Tibial artery (tissue), 4 donors: ENCODE measurements around the gene PDE7B.

ENCODE experiments used
- DNase-seq, 2 donors: peaks; one replicate each; pipeline ENCODE4 v3.0.0-alpha.2; 2019
- H3K27ac ChIP-seq, 2 donors: fragments of 200-600 bp; sonication (generic) in 1 of 2; 1 replicate in 1 of 2; 2 replicates in 1 of 2; pipeline ENCODE4 v1.5.1; 2018 to 2019; ENCODE audit warnings: mild to moderate bottlenecking in 1 of 2
- H3K27me3 ChIP-seq, 2 donors: fragments of 200-600 bp; sonication (generic) in 1 of 2; one replicate each; pipeline versions ENCODE4 v1.5.1 to v1.6.0; 2016 to 2019
- H3K36me3 ChIP-seq, 3 donors: fragments of 200-600 bp; sonication (generic) in 2 of 3; one replicate each; pipeline ENCODE4 v1.5.1; 2016 to 2019; ENCODE audit warnings: mild to moderate bottlenecking in 2 of 3
- H3K4me1 ChIP-seq, 4 donors: fragments of 200-600 bp; sonication (generic) in 2 of 4; 1 replicate in 3 of 4; 2 replicates in 1 of 4; pipeline ENCODE4 v1.5.1; 2016 to 2019
- H3K4me3 ChIP-seq, 2 donors: fragments of 200-600 bp; sonication (generic) in 1 of 2; 1 replicate in 1 of 2; 2 replicates in 1 of 2; pipeline ENCODE4 v1.5.1; 2018 to 2019; ENCODE audit warnings: mild to moderate bottlenecking in 2 of 2
- H3K9me3 ChIP-seq, 3 donors: fragments of 200-600 bp; sonication (generic) in 1 of 3; one replicate each; pipeline ENCODE4 v1.5.1; 2016 to 2019
- intact Hi-C: fragments of 100-400 bp; cut with DNase I; formaldehyde crosslinking; loops from one replicate; pipeline ENCODE4 v1.15.0; 2023; ENCODE audit warnings: low total_unique reads
- TF ChIP-seq, protein P1 (sequence below), 2 experiments: fragments of 200-600 bp in 1 of 2; fragments of 450-650 bp in 1 of 2; IDR thresholded peaks; one replicate each; pipeline ENCODE4 v1.5.1; 2017 to 2019; ENCODE audit warnings: antibody characterized with exemption in 2 of 2, mild to moderate bottlenecking in 1 of 2, moderate library complexity in 1 of 2

The PDE7B gene

DNA sequence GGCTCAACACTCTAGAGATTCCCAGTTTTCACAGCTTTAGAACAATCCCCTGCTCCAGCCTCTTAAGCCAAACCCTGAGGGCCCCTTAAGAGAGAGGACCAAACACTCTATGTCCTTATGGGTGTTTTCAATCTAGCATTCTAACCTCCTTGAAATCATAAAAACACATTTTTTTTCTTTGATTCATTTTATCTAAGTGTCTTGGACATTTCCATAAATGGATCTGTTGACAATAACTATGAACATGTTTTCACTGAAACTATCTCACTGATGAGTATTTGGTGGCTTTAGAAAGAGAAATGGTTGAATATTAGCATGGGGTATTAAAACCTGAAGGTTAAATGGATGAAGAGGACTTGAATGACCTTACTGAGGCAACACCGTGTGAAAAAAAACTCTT lies 27.6 kb upstream of the PDE7B start:
- intact Hi-C loops = no loop called here
- no peaks in the 10 kb centered on the region for H3K4me1 ChIP-seq

DNA sequence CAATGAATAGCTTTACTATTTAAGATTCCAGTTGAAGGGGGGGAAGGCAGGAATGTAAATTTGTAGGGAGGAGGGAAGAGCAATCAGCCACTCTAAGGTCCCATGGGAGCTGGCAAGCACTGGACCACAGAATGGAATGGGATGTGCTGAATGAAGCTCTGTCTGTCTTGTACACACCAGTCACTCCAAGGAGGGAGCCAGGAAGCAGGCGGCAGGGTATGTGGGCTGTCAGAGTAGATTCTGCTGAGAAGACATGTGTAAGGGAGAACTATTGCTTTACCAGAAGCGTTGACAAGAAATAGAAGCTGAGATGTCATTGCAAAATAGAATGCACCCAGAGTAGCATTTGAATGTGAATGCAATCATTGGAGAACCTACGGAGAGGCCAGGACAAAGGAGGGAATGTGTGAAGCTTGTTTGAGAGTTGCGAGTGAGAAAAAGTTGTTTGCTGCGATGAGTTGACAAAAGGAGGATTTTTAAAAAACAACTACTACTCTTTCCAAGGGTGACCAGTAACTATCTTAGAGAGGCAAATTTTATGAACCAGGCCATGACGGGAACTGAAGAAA lies 25.2 kb upstream of the PDE7B start:
- no peaks in the 10 kb centered on the region for H3K9me3 ChIP-seq
- intact Hi-C loops = no loop called here
- TF ChIP-seq, protein P1, sequence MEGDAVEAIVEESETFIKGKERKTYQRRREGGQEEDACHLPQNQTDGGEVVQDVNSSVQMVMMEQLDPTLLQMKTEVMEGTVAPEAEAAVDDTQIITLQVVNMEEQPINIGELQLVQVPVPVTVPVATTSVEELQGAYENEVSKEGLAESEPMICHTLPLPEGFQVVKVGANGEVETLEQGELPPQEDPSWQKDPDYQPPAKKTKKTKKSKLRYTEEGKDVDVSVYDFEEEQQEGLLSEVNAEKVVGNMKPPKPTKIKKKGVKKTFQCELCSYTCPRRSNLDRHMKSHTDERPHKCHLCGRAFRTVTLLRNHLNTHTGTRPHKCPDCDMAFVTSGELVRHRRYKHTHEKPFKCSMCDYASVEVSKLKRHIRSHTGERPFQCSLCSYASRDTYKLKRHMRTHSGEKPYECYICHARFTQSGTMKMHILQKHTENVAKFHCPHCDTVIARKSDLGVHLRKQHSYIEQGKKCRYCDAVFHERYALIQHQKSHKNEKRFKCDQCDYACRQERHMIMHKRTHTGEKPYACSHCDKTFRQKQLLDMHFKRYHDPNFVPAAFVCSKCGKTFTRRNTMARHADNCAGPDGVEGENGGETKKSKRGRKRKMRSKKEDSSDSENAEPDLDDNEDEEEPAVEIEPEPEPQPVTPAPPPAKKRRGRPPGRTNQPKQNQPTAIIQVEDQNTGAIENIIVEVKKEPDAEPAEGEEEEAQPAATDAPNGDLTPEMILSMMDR (IDR thresholded peaks at IDR 0.05) = no peak
- no peaks in the 10 kb centered on the region for H3K36me3 ChIP-seq
- H3K4me3 ChIP-seq = no peak overlapping the region
- no peak overlapping the region for H3K27ac ChIP-seq
- peaks cover 0 to 15% (median 5%) of the 10 kb centered on the region in 4 donors for H3K4me1 ChIP-seq
- DNase-seq = no peak
- H3K27me3 ChIP-seq = no peaks in the 10 kb centered on the region

More for the DNA sequence above, 27.6 kb upstream of the PDE7B start:
- Histone ChIP-seq H3K27me3 (no peaks in the 10 kb centered on the region), H3K36me3 (no peaks in the 10 kb centered on the region), H3K4me3 (no peak overlapping the region), H3K27ac (no peak overlapping the region), H3K9me3 (no peaks in the 10 kb centered on the region)
- DNase-seq = no peak
- TF ChIP-seq, protein P1 (IDR thresholded peaks at IDR 0.05) = no peak

DNA sequence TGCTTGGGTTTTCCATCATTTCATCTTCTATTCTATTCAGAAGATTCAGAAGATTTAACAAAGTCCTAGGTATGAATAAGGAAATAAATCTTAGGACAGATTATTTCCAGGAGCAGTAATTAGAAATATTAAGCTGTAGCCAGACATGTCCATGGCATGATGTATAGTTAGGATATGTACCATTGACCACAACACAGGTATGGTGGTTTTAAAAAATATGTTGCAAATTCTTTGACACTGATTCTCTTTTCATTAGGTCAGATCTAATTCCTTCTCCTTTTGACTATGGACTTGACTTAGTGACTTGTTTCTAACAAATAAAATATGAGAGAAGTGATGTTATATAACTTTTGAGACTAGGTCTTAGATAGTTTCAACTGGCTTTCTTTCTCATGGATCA lies 23.5 kb upstream of the PDE7B start:
- Histone ChIP-seq H3K4me1 (peaks cover 0 to 26% (median 8%) of the 10 kb centered on the region in 4 donors), H3K9me3 (no peaks in the 10 kb centered on the region), H3K27ac (no peak overlapping the region), H3K4me3 (no peak overlapping the region), H3K27me3 (no peaks in the 10 kb centered on the region), H3K36me3 (no peaks in the 10 kb centered on the region)
- DNase-seq = no peak
- TF ChIP-seq, protein P1 (IDR thresholded peaks at IDR 0.05) = no peak
- intact Hi-C loops = no loop called here

DNA sequence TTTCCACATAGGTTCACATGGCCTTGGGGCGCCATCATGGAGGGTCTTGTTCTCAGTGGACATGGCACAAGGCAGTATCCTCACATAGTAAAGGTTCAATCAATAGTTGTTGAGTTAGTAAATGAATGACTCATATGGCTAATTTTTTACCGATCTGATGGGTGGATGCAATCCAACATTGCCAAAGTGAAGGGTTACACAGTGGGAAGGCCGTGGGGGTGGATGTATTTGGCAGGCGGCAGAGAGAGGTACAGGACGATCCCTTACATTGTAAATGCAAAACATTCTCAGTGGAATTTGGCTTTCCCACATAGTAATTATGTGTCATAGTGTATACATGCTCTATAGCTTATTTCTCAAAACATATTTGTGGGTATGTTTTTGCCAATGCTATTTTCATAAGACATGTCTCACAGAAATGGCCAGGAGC lies 21.0 kb upstream of the PDE7B start:
- TF ChIP-seq, protein P1 (IDR thresholded peaks at IDR 0.05) = no peak
- DNase-seq = no peak
- peak overlapping the region; percentile 22 to 31 for H3K27ac ChIP-seq
- peaks cover 0 to 26% (median 8%) of the 10 kb centered on the region in 4 donors for H3K4me1 ChIP-seq
- H3K36me3 ChIP-seq = no peaks in the 10 kb centered on the region
- intact Hi-C loops = no loop called here
- no peak overlapping the region for H3K4me3 ChIP-seq
- H3K9me3 ChIP-seq = no peaks in the 10 kb centered on the region
- no peaks in the 10 kb centered on the region for H3K27me3 ChIP-seq

DNA sequence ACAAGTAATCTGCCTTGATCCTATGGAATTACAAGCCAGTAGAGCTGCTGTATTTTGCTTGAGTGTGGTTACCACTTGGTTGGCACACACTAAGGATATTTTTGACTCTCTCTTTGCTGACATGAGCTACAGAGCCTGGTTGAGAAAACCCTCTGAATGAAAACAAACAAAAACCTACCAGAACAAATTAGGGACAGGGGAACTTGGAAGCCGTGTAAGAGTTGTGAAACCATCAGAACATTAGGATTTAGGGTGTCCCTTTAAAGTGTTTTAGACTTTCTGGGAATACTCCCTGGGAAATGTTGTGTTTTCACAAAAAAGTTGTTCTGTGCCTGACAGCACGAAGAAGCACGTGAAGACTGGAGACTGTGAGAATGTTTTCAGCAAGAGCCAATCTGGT lies 20.5 kb upstream of the PDE7B start:
- Histone ChIP-seq H3K27ac (peak overlapping the region; percentile 22 to 31), H3K36me3 (no peaks in the 10 kb centered on the region), H3K4me1 (peaks cover 0 to 26% (median 8%) of the 10 kb centered on the region in 4 donors), H3K9me3 (no peaks in the 10 kb centered on the region), H3K27me3 (no peaks in the 10 kb centered on the region), H3K4me3 (no peak overlapping the region)
- intact Hi-C loops = no loop called here
- TF ChIP-seq, protein P1 (IDR thresholded peaks at IDR 0.05) = no peak
- DNase-seq = no peak

DNA sequence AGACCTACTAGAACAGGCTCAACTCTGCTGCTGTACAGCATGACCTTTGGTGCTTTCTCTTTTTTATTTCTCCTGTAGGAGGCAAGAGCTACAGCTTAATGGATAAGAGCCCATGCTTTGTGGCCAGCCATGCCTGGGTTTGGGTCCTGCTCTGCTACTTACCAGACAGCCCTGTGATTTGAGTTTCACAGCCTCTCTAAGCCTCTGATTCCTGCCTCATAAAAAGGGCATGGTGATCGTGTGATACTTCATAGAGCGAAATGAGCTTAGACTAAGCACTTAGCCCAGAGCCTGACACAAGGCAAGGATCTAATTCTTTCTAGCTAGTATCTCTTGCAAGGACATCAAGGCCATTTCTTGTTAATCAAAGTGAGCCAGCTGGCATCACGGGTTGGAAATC lies 19.3 kb upstream of the PDE7B start:
- H3K9me3 ChIP-seq = no peaks in the 10 kb centered on the region
- H3K4me3 ChIP-seq = no peak overlapping the region
- intact Hi-C loops = no loop called here
- H3K36me3 ChIP-seq = no peaks in the 10 kb centered on the region
- peaks cover 0 to 26% (median 8%) of the 10 kb centered on the region in 4 donors for H3K4me1 ChIP-seq
- no peaks in the 10 kb centered on the region for H3K27me3 ChIP-seq
- H3K27ac ChIP-seq = peak overlapping the region; percentile 31 to 35
- TF ChIP-seq, protein P1 (IDR thresholded peaks at IDR 0.05) = no peak
- no peak for DNase-seq
